Activated CD8-positive, alpha-beta memory T cell treated with anti-CD3 and anti-CD28 coated beads, Interleukin-2, amount 50 U/mL, for 1 hour (primary cell): ENCODE data around the gene KCTD1.
"Not testable (repeated sequence)": the region's sequence is repeated elsewhere in the genome, so short reads cannot be mapped to it uniquely, and the experiment has no call there.

Experiments used
- DNase-seq: peaks from one replicate; pipeline ENCODE4 v3.0.0-alpha.2; 2020; ENCODE audit errors: extremely low read depth

Gene KCTD1

GRCh38 chr18:26457611-26458353 is 90.6 kb downstream of the KCTD1 start:
- no peak for DNase-seq

DNA sequence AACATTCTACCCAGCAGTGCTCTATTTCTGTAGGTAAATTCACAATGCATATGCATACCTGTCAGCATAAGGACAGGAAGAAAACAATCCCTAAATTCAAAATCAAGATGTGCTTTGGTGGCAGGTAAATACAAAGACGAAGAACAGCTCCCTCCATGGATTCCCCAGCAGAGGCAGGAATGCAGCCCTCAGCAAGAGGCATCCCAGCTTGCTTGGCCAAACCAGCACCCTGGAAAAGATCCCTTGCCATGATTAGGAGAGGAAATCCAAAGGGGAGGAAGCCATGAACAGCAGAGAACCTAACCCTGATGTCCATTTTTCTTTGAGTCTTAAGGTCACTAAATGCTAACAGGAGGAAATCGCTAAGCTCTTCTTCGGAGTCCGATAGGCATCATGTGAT is 91.2 kb downstream of the KCTD1 start:
- no peak for DNase-seq

GRCh38 chr18:26456070-26456491 is 92.3 kb downstream of the KCTD1 start:
- DNase-seq = no peak

DNA sequence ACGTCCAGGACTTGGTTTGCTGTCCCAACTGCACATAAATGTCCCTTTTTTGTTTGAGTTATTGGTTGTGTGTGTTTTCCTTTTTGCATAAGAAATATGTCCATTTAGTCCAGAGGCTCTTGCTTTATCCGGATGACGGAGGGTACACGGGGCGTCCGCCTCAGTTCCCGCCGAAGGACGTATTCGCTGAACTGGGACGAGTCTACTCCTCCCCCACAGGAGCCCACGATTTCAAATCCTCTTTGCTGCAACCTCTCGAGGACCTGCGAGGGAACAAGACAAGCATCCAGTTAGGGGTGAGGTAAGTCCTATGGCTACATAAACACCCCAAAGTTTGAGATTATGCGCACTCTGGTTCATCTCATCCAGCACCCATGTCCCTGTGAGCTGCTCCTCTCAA is 92.7 kb downstream of the KCTD1 start:
- DNase-seq = no peak

DNA sequence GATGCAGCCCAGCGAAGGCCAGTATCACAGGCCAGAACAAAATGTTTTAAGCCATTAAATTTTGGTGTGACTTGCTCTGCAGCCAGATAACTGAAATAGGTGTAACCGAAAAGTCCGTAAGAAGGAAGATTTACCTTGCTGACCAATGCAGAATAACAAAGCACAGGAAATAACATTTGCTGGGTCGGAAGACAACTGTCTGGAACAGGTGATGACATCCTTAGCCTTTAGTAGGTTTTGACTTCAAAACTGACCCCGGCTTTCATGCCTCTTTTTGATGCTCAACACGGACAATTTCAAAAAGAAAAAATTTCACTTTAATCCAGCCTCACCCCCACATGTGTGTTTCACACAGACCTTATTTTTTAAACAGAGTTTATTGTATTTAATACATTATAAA is 93.7 kb downstream of the KCTD1 start:
- DNase-seq = no peak

GRCh38 chr18:26454192-26454591 is 94.2 kb downstream of the KCTD1 start:
- DNase-seq = no peak

DNA sequence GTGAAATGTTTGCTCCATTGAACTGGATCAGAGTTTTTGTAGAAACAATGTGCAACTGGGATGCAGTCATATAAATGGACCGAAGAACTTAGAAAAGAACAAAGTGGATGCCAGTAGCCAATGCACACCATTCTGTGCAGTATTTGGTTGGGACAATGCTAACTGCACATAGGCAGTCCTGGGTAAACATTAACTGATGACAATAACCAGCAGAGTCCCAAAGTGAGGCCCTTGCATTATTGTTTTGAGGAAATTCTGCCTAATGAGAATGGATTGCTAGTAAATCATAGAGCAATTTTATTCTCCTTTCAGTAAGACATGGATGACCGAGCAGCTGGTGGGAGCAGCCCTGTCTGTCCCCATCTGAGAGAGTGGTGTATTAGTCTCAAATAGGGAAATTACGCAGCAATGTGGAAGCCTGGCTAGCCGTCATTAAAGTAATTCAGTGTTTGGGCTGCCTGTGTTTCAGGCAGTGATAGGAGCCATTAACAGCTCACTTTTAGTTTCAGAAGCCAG is 94.9 kb downstream of the KCTD1 start:
- no peak for DNase-seq

GRCh38 chr18:26450989-26451682 is 97.2 kb downstream of the KCTD1 start:
- DNase-seq = no peak

- no peak for DNase-seq
These were observed 99.6 kb downstream of the KCTD1 start for GRCh38 chr18:26448714-26449159.

DNA sequence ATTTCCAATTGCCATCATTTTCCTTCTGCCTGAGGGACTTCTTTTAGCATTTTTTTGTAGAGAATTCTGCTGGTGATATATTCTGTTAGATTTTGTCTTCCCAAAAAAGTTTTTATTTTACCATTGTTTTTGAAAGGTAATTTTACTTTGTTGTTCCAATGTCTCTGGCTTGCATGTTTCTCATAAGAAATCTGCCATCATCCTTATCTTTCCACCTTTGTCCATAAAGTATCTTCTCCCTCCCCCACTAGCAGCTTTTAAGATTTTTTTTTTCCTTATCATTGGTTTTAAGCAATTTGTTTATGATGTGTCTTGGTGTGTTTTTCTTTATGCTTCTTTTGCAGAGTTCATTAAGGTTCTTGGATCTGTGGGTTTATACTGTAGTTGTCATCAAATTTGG is 104.5 kb downstream of the KCTD1 start:
- DNase-seq = no peak

DNA sequence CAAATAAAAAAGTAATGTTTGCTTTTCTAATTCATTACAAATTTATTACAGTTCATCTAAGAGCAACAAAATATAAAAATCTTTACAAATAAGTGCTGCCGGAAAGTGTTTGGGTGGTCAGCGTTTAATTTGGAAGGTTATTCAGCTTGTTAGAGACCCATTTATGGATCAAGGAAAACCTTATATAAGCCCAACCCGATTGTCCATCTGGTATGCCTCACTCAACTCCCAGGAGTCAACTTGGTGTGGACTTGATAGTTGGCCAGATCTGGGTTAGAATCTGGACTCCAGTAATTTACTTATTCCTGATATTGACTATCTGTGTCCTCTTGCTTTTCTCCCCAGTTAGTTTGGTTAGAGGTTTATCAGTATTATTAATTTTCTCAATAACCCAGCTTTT is 106.2 kb downstream of the KCTD1 start:
- no peak for DNase-seq

DNA sequence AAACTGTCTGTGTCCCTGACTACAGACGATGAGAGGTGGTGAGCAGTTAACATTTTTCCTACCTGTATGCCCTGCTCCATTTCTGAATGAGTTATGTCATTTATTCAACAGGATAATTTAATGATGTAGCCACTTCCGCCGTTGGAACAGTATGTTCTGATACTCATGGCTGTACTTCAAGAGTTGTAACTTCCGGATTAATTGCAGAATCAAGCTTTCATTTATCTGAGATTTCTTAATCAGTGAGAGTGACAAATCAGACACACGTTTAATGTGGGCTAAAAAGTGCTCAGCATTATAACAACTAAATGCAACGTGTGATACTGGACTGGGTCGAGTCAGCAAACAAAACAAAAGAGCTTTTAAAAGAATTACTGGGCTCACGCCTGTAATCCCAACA is 107.7 kb downstream of the KCTD1 start:
- DNase-seq = no peak

DNA sequence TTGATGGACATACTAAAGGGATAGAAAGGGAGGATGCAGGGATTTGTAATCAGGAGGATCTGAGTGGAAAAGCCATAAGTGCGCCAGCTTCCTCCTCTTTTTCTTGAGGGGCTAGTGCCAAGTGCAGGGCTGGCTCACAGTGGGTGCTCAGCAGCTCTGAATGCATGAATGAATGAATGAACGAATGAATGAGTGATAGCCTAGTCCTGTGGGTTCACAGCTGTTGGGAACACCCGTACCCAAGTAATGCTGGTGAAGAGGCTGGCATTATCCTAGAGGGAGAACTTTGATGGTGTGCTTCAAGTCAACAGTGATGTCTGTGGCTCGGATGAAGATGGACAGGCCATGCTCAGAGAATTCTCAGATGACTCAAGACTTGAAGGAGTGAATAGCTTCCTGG is 108.8 kb downstream of the KCTD1 start:
- no peak for DNase-seq

DNA sequence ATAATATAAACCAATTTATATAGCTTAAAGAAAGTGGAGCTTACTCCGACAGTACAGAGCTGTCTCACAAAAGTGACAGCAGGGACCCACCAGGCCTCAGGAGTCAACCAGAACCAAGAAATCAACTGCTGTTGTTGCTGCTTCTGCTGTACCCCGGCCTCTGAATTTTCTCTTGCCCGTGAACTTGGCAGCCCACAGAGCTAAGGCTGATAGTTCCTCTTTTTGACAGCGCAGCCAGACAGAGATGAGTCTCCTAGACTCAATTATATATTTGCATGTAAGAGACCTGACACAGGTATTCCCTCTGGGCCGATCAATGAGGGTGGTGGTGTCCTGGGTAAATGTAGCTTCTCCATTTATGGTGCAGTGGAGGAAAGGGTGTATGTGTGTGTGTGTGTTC is 109.4 kb downstream of the KCTD1 start:
- no peak for DNase-seq

GRCh38 chr18:26437634-26438033 is 110.7 kb downstream of the KCTD1 start:
- DNase-seq = not testable (repeated sequence)

- no peak for DNase-seq
These were observed 111.9 kb downstream of the KCTD1 start for GRCh38 chr18:26436176-26437051.

- DNase-seq = no peak
These were observed 112.8 kb downstream of the KCTD1 start for GRCh38 chr18:26435415-26436095.

DNA sequence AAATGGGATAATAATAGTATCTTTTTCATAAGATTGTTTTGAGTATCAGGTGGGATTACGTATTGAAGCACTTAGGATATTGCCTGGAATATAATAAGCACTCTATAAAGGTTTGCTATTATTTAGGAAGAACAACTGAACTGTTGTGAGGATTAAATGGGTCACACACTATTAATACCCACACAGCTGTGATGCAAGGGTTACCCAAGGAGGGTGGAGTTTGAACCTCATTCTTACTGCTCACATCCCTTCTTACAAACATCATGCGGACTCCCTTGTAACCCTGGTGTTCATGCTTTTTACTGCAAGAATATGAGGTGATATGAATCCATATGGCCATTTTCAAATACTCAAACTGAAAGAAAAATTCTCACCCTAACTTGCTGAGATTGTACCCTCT is 113.5 kb downstream of the KCTD1 start:
- no peak for DNase-seq

GRCh38 chr18:26432651-26433424 is 115.5 kb downstream of the KCTD1 start:
- no peak for DNase-seq

DNA sequence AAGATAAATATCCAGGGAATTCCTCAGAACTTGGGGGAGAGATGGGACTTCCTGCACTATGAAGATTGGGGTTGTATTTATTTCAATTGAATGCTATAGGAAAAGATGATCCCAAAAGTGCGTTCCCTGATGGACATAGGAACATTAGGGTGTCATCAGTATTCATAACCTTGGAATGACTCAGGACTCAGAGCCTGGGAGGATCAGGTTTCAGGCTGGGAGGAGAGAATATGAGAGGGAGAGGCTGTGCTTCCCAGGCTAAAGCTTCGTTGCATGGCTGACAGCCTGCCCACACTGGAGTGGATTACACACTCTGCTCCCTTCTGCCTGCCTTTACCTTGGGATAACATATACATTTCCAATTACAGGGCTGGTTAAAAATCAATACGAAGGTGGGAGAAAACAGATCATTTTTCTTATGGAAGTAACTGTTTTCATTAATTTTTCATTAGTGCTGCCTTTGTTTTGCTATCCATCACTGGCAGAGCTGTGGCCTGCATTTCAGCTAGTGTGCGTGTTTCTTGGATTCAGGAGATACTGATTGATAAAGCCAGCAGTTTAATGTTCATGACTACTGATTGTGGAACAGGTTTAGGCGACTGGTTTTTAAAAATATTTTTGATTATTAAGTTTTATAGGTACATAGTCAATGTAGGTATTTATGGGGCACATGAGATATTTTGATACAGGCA is 118.7 kb downstream of the KCTD1 start:
- DNase-seq = no peak
